Lower lobe of right lung (tissue), 2 donors: ENCODE data around the gene NHLH1. TPM values are rescaled to one million over a fixed set of nuclear protein-coding genes. Genes with fewer than 3 reads are reported as not detected.

Experiments used
- ATAC-seq, 2 donors: fragments of 200-7000 bp; cut with Tn5 transposase; one replicate each; pipeline ENCODE4 v1.9.1; 2020 to 2022; ENCODE audit warnings: mild to moderate bottlenecking in 2 of 2, moderate library complexity in 2 of 2
- DNase-seq: peaks from one replicate; pipeline ENCODE4 v3.0.0-alpha.2; 2020
- H3K27ac ChIP-seq: fragments of 200-600 bp; one replicate; pipeline ENCODE4 v1.8.0; 2022
- H3K27me3 ChIP-seq: fragments of 200-600 bp; one replicate; pipeline ENCODE4 v1.8.0; 2022; ENCODE audit warnings: low read depth
- H3K36me3 ChIP-seq: fragments of 200-600 bp; one replicate; pipeline ENCODE4 v1.8.0; 2022; ENCODE audit warnings: mild to moderate bottlenecking
- H3K4me1 ChIP-seq: fragments of 200-600 bp; one replicate; pipeline ENCODE4 v1.8.0; 2022
- H3K4me3 ChIP-seq: fragments of 200-600 bp; one replicate; pipeline ENCODE4 v1.8.0; 2022; ENCODE audit warnings: mild to moderate bottlenecking
- H3K9me3 ChIP-seq: fragments of 200-600 bp; one replicate; pipeline ENCODE4 v1.8.0; 2022
- CTCF ChIP-seq: fragments of 200-600 bp; IDR thresholded peaks from one replicate; pipeline ENCODE4 v1.8.0; 2022; ENCODE audit warnings: antibody characterized with exemption, mild to moderate bottlenecking
- intact Hi-C: fragments of 100-400 bp; cut with DNase I; formaldehyde crosslinking; loops from one replicate; pipeline ENCODE4 v1.11.0; 2022
- total RNA-seq: library from RNA; stranded (reverse); fragmentation: NEBNext Ultra II Directional; extraction: Animal tissue kit (Norgen Biotek cat#: 25700); gene quantifications from one replicate; pipeline ENCODE4 v1.2.1, GENCODE V29; 2021
- donor health status: DM: no; HTN: yes; CAD: no; lungs with severe emphysema.

NHLH1 gene
- total RNA-seq, 1 donor from 2014 or later, result 0.15 TPM

GRCh38 chr1:160358073-160358472 lies 8.8 kb upstream of the NHLH1 start:
- Histone ChIP-seq H3K27ac (no peak overlapping the region), H3K27me3 (no peaks in the 10 kb centered on the region), H3K36me3 (peaks cover 82% of the 10 kb centered on the region), H3K9me3 (no peaks in the 10 kb centered on the region), H3K4me3 (no peak overlapping the region), H3K4me1 (no peaks in the 10 kb centered on the region)
- intact Hi-C loops, result no loop called here
- no peak for DNase-seq
- no peak for ATAC-seq
- TF ChIP-seq CTCF, result no peak

- intact Hi-C loops, result no loop called here
- H3K36me3 ChIP-seq, result peaks cover 66% of the 10 kb centered on the region
- H3K9me3 ChIP-seq, result no peaks in the 10 kb centered on the region
- DNase-seq (no peak), ATAC-seq (no peak)
- H3K27me3 ChIP-seq, result no peaks in the 10 kb centered on the region
- no peak for TF ChIP-seq CTCF
- no peak overlapping the region for H3K27ac ChIP-seq
- H3K4me3 ChIP-seq, result no peak overlapping the region
- H3K4me1 ChIP-seq, result no peaks in the 10 kb centered on the region
Measured at GRCh38 chr1:160359559-160360226, 7.2 kb upstream of the NHLH1 start.

GRCh38 chr1:160360227-160360695 lies 6.6 kb upstream of the NHLH1 start:
- no peak for TF ChIP-seq CTCF
- no peak overlapping the region for H3K4me3 ChIP-seq
- ATAC-seq (no peak), DNase-seq (no peak)
- intact Hi-C loops, result no loop called here
- H3K9me3 ChIP-seq, result no peaks in the 10 kb centered on the region
- peaks cover 61% of the 10 kb centered on the region for H3K36me3 ChIP-seq
- H3K27me3 ChIP-seq, result no peaks in the 10 kb centered on the region
- no peaks in the 10 kb centered on the region for H3K4me1 ChIP-seq
- H3K27ac ChIP-seq, result no peak overlapping the region

GRCh38 chr1:160361199-160361598 lies 5.7 kb upstream of the NHLH1 start:
- peaks cover 51% of the 10 kb centered on the region for H3K36me3 ChIP-seq
- H3K27me3 ChIP-seq, result no peaks in the 10 kb centered on the region
- H3K4me3 ChIP-seq, result no peak overlapping the region
- H3K27ac ChIP-seq, result no peak overlapping the region
- DNase-seq (no peak), ATAC-seq (no peak)
- no peak for TF ChIP-seq CTCF
- H3K9me3 ChIP-seq, result no peaks in the 10 kb centered on the region
- intact Hi-C loops, result no loop called here
- no peaks in the 10 kb centered on the region for H3K4me1 ChIP-seq

GRCh38 chr1:160361814-160362167 lies 5.1 kb upstream of the NHLH1 start:
- Histone ChIP-seq H3K36me3 (peaks cover 45% of the 10 kb centered on the region), H3K4me1 (no peaks in the 10 kb centered on the region), H3K9me3 (no peaks in the 10 kb centered on the region), H3K27me3 (no peaks in the 10 kb centered on the region), H3K4me3 (no peak overlapping the region), H3K27ac (no peak overlapping the region)
- intact Hi-C loops, result no loop called here
- DNase-seq, result no peak
- no peak for ATAC-seq
- TF ChIP-seq CTCF, result no peak
